Ascending aorta (tissue), 2 donors: ENCODE measurements around the gene RPN2. TPM values are rescaled to one million over a fixed set of nuclear protein-coding genes. Genes with fewer than 3 reads are reported as not detected.

ENCODE experiments used
- DNase-seq, 2 donors: peaks; one replicate each; pipeline ENCODE4 v3.0.0-alpha.2; 2019; ENCODE audit warnings: low spot score in 2 of 2
- H3K27ac ChIP-seq, 2 donors: fragments of 200-600 bp; sonication (generic); one replicate each; pipeline ENCODE4 v1.5.1; 2016 to 2017; ENCODE audit warnings: mild to moderate bottlenecking in 1 of 2
- H3K27me3 ChIP-seq: fragments of 200-600 bp; sonication (generic); one replicate; pipeline ENCODE4 v1.5.1; 2017
- H3K36me3 ChIP-seq, 2 donors: fragments of 200-600 bp; sonication (generic); one replicate each; pipeline ENCODE4 v1.5.1; 2016
- H3K4me1 ChIP-seq, 2 donors: fragments of 200-600 bp; sonication (generic); one replicate each; pipeline ENCODE4 v1.5.1; 2016 to 2017; ENCODE audit warnings: mild to moderate bottlenecking in 1 of 2
- H3K4me3 ChIP-seq, 2 donors: fragments of 200-600 bp; sonication (generic); one replicate each; pipeline ENCODE4 v1.5.1; 2016 to 2017; ENCODE audit warnings: mild to moderate bottlenecking in 1 of 2
- H3K9me3 ChIP-seq, 2 donors: fragments of 200-600 bp; sonication (generic); one replicate each; pipeline ENCODE4 v1.5.1; 2016
- CTCF ChIP-seq, 3 experiments: fragments of 200-600 bp in 2 of 3; fragments of 450-650 bp in 1 of 3; sonication (generic) in 2 of 3; IDR thresholded peaks; one replicate each; pipeline ENCODE4 v1.5.1; 2016 to 2019; ENCODE audit warnings: antibody characterized with exemption in 3 of 3, mild to moderate bottlenecking in 1 of 3, moderate library complexity in 1 of 3
- intact Hi-C: fragments of 100-400 bp; cut with DNase I; formaldehyde crosslinking; loops from one replicate; pipeline ENCODE4 v1.15.1; 2023
- total RNA-seq: library from RNA; depleted of rRNA; stranded (reverse); fragments of >200 nt; gene quantifications from one replicate; pipeline ENCODE4 v1.1.0, GENCODE V29; 2016

The RPN2 gene
- total RNA-seq, 1 donor from 2014 or later, result 114 TPM

GRCh38 chr20:37193226-37193625 lies 14.1 kb downstream of the RPN2 start:
- Histone ChIP-seq H3K9me3 (no peaks in the 10 kb centered on the region), H3K4me3 (no peak overlapping the region), H3K27ac (no peak overlapping the region), H3K4me1 (peaks cover 0 to 8% of the 10 kb centered on the region in 2 donors), H3K27me3 (no peaks in the 10 kb centered on the region), H3K36me3 (peaks cover 0 to 16% of the 10 kb centered on the region in 2 donors)
- peak in 1 of 2 donors; percentile 25 for DNase-seq
- intact Hi-C loops, result loop anchor here (10.0 kb wide), 1 partner anchor 192 kb away; no protein-coding TSS in a partner anchor
- TF ChIP-seq CTCF (IDR thresholded peaks at IDR 0.05), result no peak

- Histone ChIP-seq H3K4me3 (no peak overlapping the region), H3K9me3 (no peaks in the 10 kb centered on the region), H3K27ac (no peak overlapping the region), H3K36me3 (peaks cover 2 to 15% of the 10 kb centered on the region in 2 donors), H3K4me1 (peaks cover 0 to 8% of the 10 kb centered on the region in 2 donors), H3K27me3 (no peaks in the 10 kb centered on the region)
- DNase-seq, result no peak
- intact Hi-C loops, result loop anchor here (10.0 kb wide), 1 partner anchor 191 kb away; no protein-coding TSS in a partner anchor
- no peak for TF ChIP-seq CTCF (IDR thresholded peaks at IDR 0.05)
Measured at GRCh38 chr20:37193821-37194220, 14.7 kb downstream of the RPN2 start.

DNA sequence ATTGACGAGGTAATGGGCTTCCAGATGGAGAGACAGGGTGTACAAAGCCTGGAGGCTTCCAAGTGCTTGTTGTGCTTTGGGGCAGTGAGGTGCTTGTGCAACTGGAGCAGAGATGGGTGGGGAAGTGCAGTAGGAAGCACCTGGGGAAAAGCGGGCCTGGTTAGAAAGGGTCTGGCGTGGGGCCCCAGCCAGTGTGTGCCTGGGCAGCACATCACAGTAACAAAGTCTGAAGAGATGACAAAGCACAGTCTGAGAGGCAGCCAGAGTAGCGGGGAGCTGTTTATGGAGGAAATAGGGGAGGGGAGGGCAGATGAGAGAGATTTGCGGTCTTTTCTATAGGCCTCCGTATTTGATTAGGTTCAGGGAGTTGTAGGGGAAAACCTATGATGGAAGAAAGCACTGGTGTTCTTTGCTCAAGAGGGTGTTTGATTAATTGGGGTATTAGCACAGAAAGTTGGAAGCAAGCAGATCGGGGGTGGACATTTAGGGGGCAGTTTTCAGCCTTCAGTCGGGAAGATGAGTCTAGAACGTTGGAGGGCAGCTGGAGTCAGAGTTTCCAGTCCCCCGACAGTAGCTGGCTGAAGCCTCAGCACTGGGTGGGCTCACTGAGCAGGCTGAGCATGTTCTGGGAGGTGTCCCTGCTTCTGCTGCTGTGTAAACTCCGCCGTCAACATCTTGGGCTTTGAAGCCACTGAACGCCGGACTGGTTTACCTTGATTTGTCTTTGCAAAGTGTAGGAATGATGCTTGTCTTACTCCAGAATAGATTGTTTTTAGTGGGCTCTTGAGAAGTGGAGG lies 15.7 kb downstream of the RPN2 start:
- TF ChIP-seq CTCF (IDR thresholded peaks at IDR 0.05), result no peak
- H3K4me3 ChIP-seq, result no peak overlapping the region
- no peak overlapping the region for H3K27ac ChIP-seq
- intact Hi-C loops, result loop anchor here (10.0 kb wide), 1 partner anchor 190 kb away; no protein-coding TSS in a partner anchor
- no peaks in the 10 kb centered on the region for H3K27me3 ChIP-seq
- H3K9me3 ChIP-seq, result no peaks in the 10 kb centered on the region
- peaks cover 12 to 22% of the 10 kb centered on the region in 2 donors for H3K36me3 ChIP-seq
- H3K4me1 ChIP-seq, result peaks cover 0 to 8% of the 10 kb centered on the region in 2 donors
- DNase-seq, result no peak

DNA sequence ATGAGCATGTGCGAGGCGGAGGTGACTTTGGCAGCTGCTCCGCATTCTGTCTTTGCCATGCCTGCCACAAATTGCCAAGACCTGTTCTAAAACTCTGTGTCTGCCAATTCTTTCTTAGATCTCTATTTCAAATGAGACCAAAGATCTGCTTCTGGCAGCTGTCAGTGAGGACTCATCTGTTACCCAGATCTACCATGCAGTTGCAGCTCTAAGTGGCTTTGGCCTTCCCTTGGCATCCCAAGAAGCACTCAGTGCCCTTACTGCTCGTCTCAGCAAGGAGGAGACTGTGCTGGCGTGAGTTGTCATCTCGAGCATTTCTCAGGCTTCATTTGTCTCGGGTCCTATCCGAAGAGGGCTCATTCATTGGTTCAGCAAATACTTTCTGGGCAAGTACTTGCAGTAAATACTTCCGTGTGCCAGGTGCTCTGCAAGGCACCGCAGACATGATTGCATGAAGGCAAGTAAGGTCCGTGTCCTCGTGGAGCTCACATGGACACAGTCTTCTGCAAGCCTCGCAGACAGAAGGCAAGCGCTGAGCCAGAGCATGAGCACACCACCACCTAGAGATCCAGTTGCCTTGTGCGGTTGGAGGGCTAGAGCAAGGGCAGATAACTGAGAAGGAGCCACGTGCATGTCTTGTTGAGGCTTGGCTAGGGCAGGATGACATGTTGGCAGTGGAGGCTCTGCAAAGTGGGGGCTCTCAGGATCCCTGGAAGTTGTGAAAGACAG lies 20.0 kb downstream of the RPN2 start:
- H3K36me3 ChIP-seq, result peaks cover 24 to 39% of the 10 kb centered on the region in 2 donors
- H3K4me1 ChIP-seq, result no peaks in the 10 kb centered on the region
- no peaks in the 10 kb centered on the region for H3K9me3 ChIP-seq
- no peaks in the 10 kb centered on the region for H3K27me3 ChIP-seq
- intact Hi-C loops, result loop anchor here (10.0 kb wide), 1 partner anchor 186 kb away; no protein-coding TSS in a partner anchor
- peak in 1 of 2 donors; percentile 30 for DNase-seq
- no peak overlapping the region for H3K4me3 ChIP-seq
- no peak for TF ChIP-seq CTCF (IDR thresholded peaks at IDR 0.05)
- H3K27ac ChIP-seq, result no peak overlapping the region

GRCh38 chr20:37200376-37200775 lies 21.2 kb downstream of the RPN2 start:
- no peak for TF ChIP-seq CTCF (IDR thresholded peaks at IDR 0.05)
- no peak overlapping the region for H3K4me3 ChIP-seq
- no peaks in the 10 kb centered on the region for H3K4me1 ChIP-seq
- H3K9me3 ChIP-seq, result no peaks in the 10 kb centered on the region
- no peak overlapping the region for H3K27ac ChIP-seq
- no peak for DNase-seq
- no peaks in the 10 kb centered on the region for H3K27me3 ChIP-seq
- H3K36me3 ChIP-seq, result peaks cover 36 to 52% of the 10 kb centered on the region in 2 donors
- intact Hi-C loops, result loop anchor here (5.0 kb wide), 1 partner anchor 332 kb away; no protein-coding TSS in a partner anchor
